GM12878 (cell line): Measurements from ENCODE around the gene GPSM3. TPM values are rescaled to one million over a fixed set of nuclear protein-coding genes. Genes with fewer than 3 reads are reported as not detected.

Experiments used
- ATAC-seq: fragments of 200-7000 bp; cut with Tn5 transposase; 3 replicates; pipeline ENCODE4 v1.9.1; 2020; ENCODE audit warnings: mild to moderate bottlenecking, moderate library complexity
- BruUV-seq: library from RNA; stranded (reverse); fragments of 400-500 nt; replicated peaks from 2 replicates; lab custom pipeline; 2021; lab: Mats Ljungman, UMichigan
- CTCF ChIA-PET: fragments of 300-600 bp; sonication (Branson Sonifier 250); formaldehyde crosslinking; extraction: SDS; loops from one replicate; lab custom pipeline; 2021; ENCODE audit warnings: inconsistent platforms; lab: Yijun Ruan, JAX
- POLR2A ChIA-PET: fragments of 350-600 bp; formaldehyde crosslinking; extraction: SDS; loops from one replicate; lab custom pipeline; 2021; ENCODE audit warnings: inconsistent platforms; lab: Charles Lee
- RAD21 ChIA-PET: fragments of 300-600 bp; sonication (Branson Sonifier 250); formaldehyde crosslinking; loops from one replicate; lab custom pipeline; 2023; ENCODE audit warnings: antibody characterized with exemption; ENCODE audit not compliant: unreplicated experiment; lab: Charles Lee
- SMC1A ChIA-PET: fragments of 300-600 bp; sonication (Branson Sonifier 250); formaldehyde crosslinking; loops from one replicate; lab custom pipeline; 2023; ENCODE audit not compliant: unreplicated experiment, uncharacterized antibody; lab: Charles Lee
- DNase-seq: peaks from one replicate; pipeline ENCODE4 v3.0.0-alpha.2; 2011; ENCODE audit warnings: low read depth, low spot score
- FAIRE-seq: peaks from 3 replicates; lab custom pipeline; 2011; peaks lifted over from hg19 to GRCh38; lab: Jason Lieb, UNC
- H2AFZ ChIP-seq: 2 replicates; pipeline ENCODE4 v1.6.0; 2011; ENCODE audit warnings: low read depth, low read length, control low read depth; ENCODE audit not compliant: control insufficient read depth
- H3K27ac ChIP-seq: 2 replicates; pipeline ENCODE4 v1.5.1; 2011; ENCODE audit warnings: control low read depth; ENCODE audit not compliant: control insufficient read depth, insufficient read depth
- H3K27me3 ChIP-seq, 2 experiments: replicated peaks in 1 of 2; 2 replicates each; pipeline versions ENCODE4 v1.6.0 to v1.6.1; 2011; ENCODE audit warnings: low read length in 1 of 2; ENCODE audit not compliant: control insufficient read depth in 2 of 2, insufficient read depth in 2 of 2
- H3K36me3 ChIP-seq, 2 experiments: 2 replicates each; pipeline ENCODE4 v1.5.1; 2011; ENCODE audit warnings: low read length in 1 of 2; ENCODE audit not compliant: control insufficient read depth in 2 of 2, insufficient read depth in 2 of 2
- H3K4me1 ChIP-seq: 2 replicates; pipeline ENCODE4 v1.6.1; 2011; ENCODE audit warnings: mild to moderate bottlenecking, low read length, moderate library complexity, mixed read lengths; ENCODE audit not compliant: control insufficient read depth, insufficient read depth
- H3K4me2 ChIP-seq: 2 replicates; pipeline ENCODE4 v1.6.0; 2011; ENCODE audit warnings: control low read depth; ENCODE audit not compliant: control insufficient read depth, insufficient read depth
- H3K4me3 ChIP-seq: fragments of 200-600 bp; sonication (generic); 2 replicates; pipeline ENCODE4 v1.5.1; 2016
- H3K79me2 ChIP-seq: 2 replicates; pipeline ENCODE4 v1.6.0; 2011; ENCODE audit warnings: low read length; ENCODE audit not compliant: control insufficient read depth, insufficient read depth
- H3K9ac ChIP-seq: 2 replicates; pipeline ENCODE4 v1.8.0; 2011; ENCODE audit warnings: low read length, control low read depth, mixed read lengths; ENCODE audit not compliant: control insufficient read depth, insufficient read depth
- H3K9me3 ChIP-seq: replicated peaks from 3 replicates; pipeline ENCODE4 v1.5.1; 2011; ENCODE audit warnings: mild to moderate bottlenecking, low read length; ENCODE audit not compliant: control insufficient read depth, insufficient read depth
- H4K20me1 ChIP-seq: 2 replicates; pipeline ENCODE4 v1.6.0; 2011; ENCODE audit not compliant: control insufficient read depth, insufficient read depth
- BCL11A ChIP-seq: IDR thresholded peaks from 2 replicates; pipeline ENCODE4 v1.6.1; 2011; ENCODE audit warnings: low read depth, low read length
- BMI1 ChIP-seq: fragments of 450-650 bp; IDR thresholded peaks from 2 replicates; pipeline ENCODE4 v1.6.1; 2016; ENCODE audit warnings: mild to moderate bottlenecking, moderate library complexity, borderline replicate concordance
- CBFB ChIP-seq: IDR thresholded peaks from 2 replicates; pipeline ENCODE4 v1.6.1; 2016; ENCODE audit warnings: antibody characterized with exemption, low read depth
- IRF4 ChIP-seq: IDR thresholded peaks from 2 replicates; pipeline ENCODE4 v1.6.1; 2011; ENCODE audit warnings: low read depth, low read length
- WGBS: methylation state at CpG from one replicate; pipeline ENCODE4 v1.1.6; 2016; ENCODE audit warnings: low lambda C conversion rate; ENCODE audit not compliant: insufficient replicate concordance, insufficient coverage; ENCODE audit errors: missing lambda C conversion rate; 5-methylcytosine and 5-hydroxymethylcytosine counted together
- in situ Hi-C: fragments of 300-500 bp; cut with MboI; formaldehyde crosslinking; loops from 9 replicates; pipeline ENCODE4 v1.14.3; 2018; ENCODE audit warnings: mixed read lengths
- intact Hi-C: fragments of 100-400 bp; cut with micrococcal nuclease; formaldehyde crosslinking; loops from one replicate; pipeline ENCODE4 v1.14.2; 2022; ENCODE audit not compliant: unreplicated experiment
- polyA plus RNA-seq, 11 experiments: library from polyadenylated mRNA; depleted of rRNA in 4 of 11; unstranded in 6 of 11; stranded (reverse) in 5 of 11; fragments of >200 nt; fragmentation: Nextera tagmentation in 4 of 11; fragmentation: Illumina TruSeq in 1 of 11; extraction: Ambion mirVana in 4 of 11; extraction: Trizol in 1 of 11; gene quantifications; 1 replicate in 1 of 11; 2 replicates in 10 of 11; pipeline versions ENCODE4 v1.2.1 to v1.2.3, GENCODE V29; 2011 to 2016; ENCODE audit warnings: inconsistent platforms in 2 of 11, missing spikeins in 2 of 11, low read depth in 1 of 11
- total RNA-seq, 4 experiments: library from RNA; depleted of rRNA in 3 of 4; stranded (reverse); fragments of >200 nt in 3 of 4; fragmentation: Illumina TruSeq in 1 of 4; extraction: Trizol in 1 of 4; gene quantifications; 2 replicates each; pipeline versions ENCODE4 v1.2.1 to v1.2.3, GENCODE V29; 2013 to 2021
- TF ChIP-seq, protein P1 (sequence below): fragments of 450-650 bp; IDR thresholded peaks from 2 replicates; pipeline ENCODE4 v1.6.1; 2017; ENCODE audit warnings: borderline replicate concordance

Gene GPSM3
- total and polyA plus RNA-seq, 10 of the 15 experiments (the other 5 are each of a cell fraction or from before 2014, with no cell fraction given): 22.0 to 137 (median 113) TPM

DNA sequence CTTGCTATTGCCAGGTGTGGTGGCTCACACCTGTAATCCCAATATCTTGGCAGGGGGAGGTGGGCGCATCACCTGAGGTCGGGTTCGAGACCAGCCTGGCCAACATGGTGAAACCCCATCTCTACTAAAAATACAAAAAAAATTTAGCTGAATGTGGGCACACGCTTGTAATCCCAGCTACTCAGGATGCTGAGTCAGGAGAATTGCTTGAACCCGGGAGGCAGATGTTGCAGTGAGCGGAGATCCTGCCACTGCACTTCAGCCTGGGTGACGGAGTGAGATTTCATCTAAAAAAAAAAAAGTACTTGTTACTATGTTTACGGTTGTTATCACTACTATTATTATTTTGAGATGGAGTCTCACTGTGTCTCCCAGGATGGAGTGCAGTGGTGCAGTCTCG is 35.6 kb downstream of the GPSM3 start:
- ChIA-PET SMC1A (no interaction called here), POLR2A (no interaction called here), RAD21 (no interaction called here), CTCF (no interaction called here)
- peaks cover 3% of the 10 kb centered on the region; the same call in 1 of the 2 replicates for H3K4me1 ChIP-seq
- intact Hi-C loops: loop anchor here (10.0 kb wide), 1 partner anchor 112 kb away; no protein-coding TSS in a partner anchor
- no peak overlapping the region for H2AFZ ChIP-seq
- no TSS peak for BruUV-seq
- FAIRE-seq (no peak), DNase-seq (no peak), ATAC-seq (no peak)
- H4K20me1 ChIP-seq: no peaks in the 10 kb centered on the region
- no peak overlapping the region for H3K27ac ChIP-seq
- no peaks in the 10 kb centered on the region for H3K9me3 ChIP-seq
- no peak overlapping the region for H3K4me3 ChIP-seq
- no peak overlapping the region for H3K9ac ChIP-seq
- no peaks in the 10 kb centered on the region for H3K79me2 ChIP-seq
- no peaks in the 10 kb centered on the region; a peak in 2 of 4 replicates for H3K36me3 ChIP-seq
- in situ Hi-C loops: no loop called here
- peaks cover 0 to 2% of the 10 kb centered on the region in 2 experiments; a peak in 3 of 4 replicates for H3K27me3 ChIP-seq
- 63% methylated on average over 9 of the region's 9 CpGs for WGBS
- H3K4me2 ChIP-seq: no peak overlapping the region
- TF ChIP-seq BMI1 (no peak), CBFB (no peak), BCL11A (no peak), IRF4 (no peak)
- TF ChIP-seq, protein P1, sequence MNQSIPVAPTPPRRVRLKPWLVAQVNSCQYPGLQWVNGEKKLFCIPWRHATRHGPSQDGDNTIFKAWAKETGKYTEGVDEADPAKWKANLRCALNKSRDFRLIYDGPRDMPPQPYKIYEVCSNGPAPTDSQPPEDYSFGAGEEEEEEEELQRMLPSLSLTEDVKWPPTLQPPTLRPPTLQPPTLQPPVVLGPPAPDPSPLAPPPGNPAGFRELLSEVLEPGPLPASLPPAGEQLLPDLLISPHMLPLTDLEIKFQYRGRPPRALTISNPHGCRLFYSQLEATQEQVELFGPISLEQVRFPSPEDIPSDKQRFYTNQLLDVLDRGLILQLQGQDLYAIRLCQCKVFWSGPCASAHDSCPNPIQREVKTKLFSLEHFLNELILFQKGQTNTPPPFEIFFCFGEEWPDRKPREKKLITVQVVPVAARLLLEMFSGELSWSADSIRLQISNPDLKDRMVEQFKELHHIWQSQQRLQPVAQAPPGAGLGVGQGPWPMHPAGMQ: no peak
